ENCODE data around the gene PPP1R13B.
A peak's percentile ranks its signal among the peaks of the same experiment; 100 is the strongest.
"Not testable (repeated sequence)": the region's sequence is repeated elsewhere in the genome, so short reads cannot be mapped to it uniquely, and the experiment has no call there.

The PPP1R13B gene

DNA sequence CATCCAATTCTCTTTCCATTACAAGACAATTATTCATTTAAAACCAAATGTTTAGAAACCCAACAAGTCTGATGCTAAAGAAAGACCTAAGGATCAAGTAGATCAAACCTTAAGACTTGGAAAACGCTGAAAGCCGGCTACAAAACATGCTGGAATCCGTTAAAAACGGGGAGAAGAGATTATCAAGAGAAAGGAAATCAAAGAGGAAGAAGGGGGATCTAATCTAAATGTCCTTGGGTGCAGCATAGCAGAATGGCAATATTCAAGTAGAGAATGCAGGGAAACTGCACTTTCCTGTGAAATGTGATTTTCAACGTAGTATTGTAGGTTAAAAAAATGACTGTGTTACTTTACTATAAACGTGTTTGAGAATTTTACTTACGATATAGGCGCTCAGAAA lies 1.3 kb downstream of the PPP1R13B start:
- Histone ChIP-seq H3K27me3 (ENCODE audit: low read depth, low read length) (peaks cover 16% of the 10 kb centered on the region), H3K4me3 (ENCODE audit: low read length) (peak overlapping the region; percentile 99), H3K9me3 (ENCODE audit: insufficient read depth, low read length) (no peaks in the 10 kb centered on the region), H3K4me2 (ENCODE audit: low read length) (peak overlapping the region; percentile 100), H3K79me2 (ENCODE audit: low read length) (peaks cover 5% of the 10 kb centered on the region; the same call in 1 of the 2 replicates), H3K9ac (ENCODE audit: low read length) (peak overlapping the region; percentile 74; the same call in 1 of the 2 replicates), H3K36me3 (replicated peaks; ENCODE audit: low read depth, low read length) (no peaks in the 10 kb centered on the region), H4K20me1 (ENCODE audit: insufficient read depth, low read length) (no peaks in the 10 kb centered on the region), H3K27ac (ENCODE audit: low read length) (no peak overlapping the region), H3K4me1 (ENCODE audit: low read length) (peaks cover 11% of the 10 kb centered on the region), H2AFZ (ENCODE audit: low read depth, low read length) (no peak overlapping the region)
- TF ChIP-seq EZH2phosphoT487 (IDR thresholded peaks at IDR 0.05; ENCODE audit: low read depth): no peak
- TF ChIP-seq, protein P1, sequence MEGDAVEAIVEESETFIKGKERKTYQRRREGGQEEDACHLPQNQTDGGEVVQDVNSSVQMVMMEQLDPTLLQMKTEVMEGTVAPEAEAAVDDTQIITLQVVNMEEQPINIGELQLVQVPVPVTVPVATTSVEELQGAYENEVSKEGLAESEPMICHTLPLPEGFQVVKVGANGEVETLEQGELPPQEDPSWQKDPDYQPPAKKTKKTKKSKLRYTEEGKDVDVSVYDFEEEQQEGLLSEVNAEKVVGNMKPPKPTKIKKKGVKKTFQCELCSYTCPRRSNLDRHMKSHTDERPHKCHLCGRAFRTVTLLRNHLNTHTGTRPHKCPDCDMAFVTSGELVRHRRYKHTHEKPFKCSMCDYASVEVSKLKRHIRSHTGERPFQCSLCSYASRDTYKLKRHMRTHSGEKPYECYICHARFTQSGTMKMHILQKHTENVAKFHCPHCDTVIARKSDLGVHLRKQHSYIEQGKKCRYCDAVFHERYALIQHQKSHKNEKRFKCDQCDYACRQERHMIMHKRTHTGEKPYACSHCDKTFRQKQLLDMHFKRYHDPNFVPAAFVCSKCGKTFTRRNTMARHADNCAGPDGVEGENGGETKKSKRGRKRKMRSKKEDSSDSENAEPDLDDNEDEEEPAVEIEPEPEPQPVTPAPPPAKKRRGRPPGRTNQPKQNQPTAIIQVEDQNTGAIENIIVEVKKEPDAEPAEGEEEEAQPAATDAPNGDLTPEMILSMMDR (IDR thresholded peaks at IDR 0.05; ENCODE audit: low read depth, low read length): no peak

DNA sequence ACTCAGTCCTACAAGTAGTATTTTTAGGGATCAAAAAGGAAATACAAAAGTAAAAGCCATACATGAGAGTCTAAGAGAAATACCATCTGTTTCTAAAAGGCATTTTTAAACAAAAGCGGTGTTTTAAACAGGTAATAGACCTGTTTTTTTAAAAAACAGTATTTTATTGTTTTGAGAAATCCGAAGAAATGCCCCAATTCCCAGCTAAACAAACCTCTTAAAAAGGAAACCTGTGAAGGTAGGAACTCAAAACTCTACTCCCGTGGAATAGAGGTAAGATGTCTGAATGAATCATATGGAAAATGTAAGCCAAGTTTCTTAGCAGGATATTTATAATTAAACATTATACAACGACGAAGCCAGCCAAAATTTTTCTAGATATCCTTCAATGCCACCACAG lies 2.0 kb downstream of the PPP1R13B start:
- Histone ChIP-seq H3K4me1 (ENCODE audit: low read length) (peaks cover 11% of the 10 kb centered on the region), H3K36me3 (replicated peaks; ENCODE audit: low read depth, low read length) (no peaks in the 10 kb centered on the region), H2AFZ (ENCODE audit: low read depth, low read length) (no peak overlapping the region), H3K27me3 (ENCODE audit: low read depth, low read length) (peaks cover 16% of the 10 kb centered on the region), H3K79me2 (ENCODE audit: low read length) (peaks cover 5% of the 10 kb centered on the region; the same call in 1 of the 2 replicates), H3K4me3 (ENCODE audit: low read length) (no peak overlapping the region), H3K4me2 (ENCODE audit: low read length) (no peak overlapping the region), H3K9ac (ENCODE audit: low read length) (no peak overlapping the region), H4K20me1 (ENCODE audit: insufficient read depth, low read length) (no peaks in the 10 kb centered on the region), H3K9me3 (ENCODE audit: insufficient read depth, low read length) (no peaks in the 10 kb centered on the region), H3K27ac (ENCODE audit: low read length) (no peak overlapping the region)
- TF ChIP-seq, protein P1 (IDR thresholded peaks at IDR 0.05; ENCODE audit: low read depth, low read length): no peak
- no peak for TF ChIP-seq EZH2phosphoT487 (IDR thresholded peaks at IDR 0.05; ENCODE audit: low read depth)

DNA sequence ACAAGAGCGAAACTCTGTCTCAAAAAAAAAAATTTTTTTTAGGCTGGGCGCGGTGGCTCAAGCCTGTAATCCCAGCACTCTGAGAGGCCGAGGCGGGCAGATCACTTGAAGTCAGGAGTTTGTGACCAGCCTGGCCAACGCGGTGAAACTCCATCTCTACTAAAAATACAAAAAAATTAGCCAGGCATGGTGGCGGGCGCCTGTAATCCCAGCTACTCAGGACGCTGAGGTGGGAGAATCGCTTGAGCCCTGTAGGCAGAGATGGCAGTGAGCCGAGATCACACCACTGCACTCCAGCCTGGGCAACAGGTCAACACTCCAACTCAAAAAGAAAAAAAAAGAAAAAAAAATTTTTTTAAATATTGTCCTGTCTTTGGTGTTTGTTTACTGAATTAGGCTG lies 6.1 kb downstream of the PPP1R13B start:
- H3K4me3 ChIP-seq (ENCODE audit: low read length); H3K27me3 ChIP-seq (ENCODE audit: low read depth, low read length); H4K20me1 ChIP-seq (ENCODE audit: insufficient read depth, low read length); H3K36me3 ChIP-seq (replicated peaks; ENCODE audit: low read depth, low read length); H2AFZ ChIP-seq (ENCODE audit: low read depth, low read length); H3K9ac ChIP-seq (ENCODE audit: low read length); H3K4me2 ChIP-seq (ENCODE audit: low read length); H3K9me3 ChIP-seq (ENCODE audit: insufficient read depth, low read length); H3K27ac ChIP-seq (ENCODE audit: low read length); H3K4me1 ChIP-seq (ENCODE audit: low read length); H3K79me2 ChIP-seq (ENCODE audit: low read length): not testable (repeated sequence)

DNA sequence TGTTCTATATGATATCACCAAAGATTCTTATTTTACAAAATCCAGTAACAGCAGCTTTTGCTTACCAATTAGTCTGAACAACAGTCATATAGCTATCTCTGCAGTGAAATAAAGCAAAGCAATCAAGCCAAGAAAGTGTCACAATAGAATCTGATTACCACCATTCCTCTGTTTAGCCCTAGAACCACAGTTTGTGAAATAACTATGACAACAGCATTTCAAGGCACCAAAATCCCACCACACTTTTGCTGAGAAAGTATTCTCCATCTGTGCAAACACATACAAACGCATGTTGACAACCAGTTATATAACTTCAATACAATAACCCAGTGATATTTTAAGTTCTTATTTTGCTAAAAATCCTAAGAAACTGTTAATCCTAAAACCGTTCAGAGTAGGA lies 7.4 kb downstream of the PPP1R13B start:
- TF ChIP-seq EZH2phosphoT487 (IDR thresholded peaks at IDR 0.05; ENCODE audit: low read depth): no peak
- TF ChIP-seq, protein P1 (IDR thresholded peaks at IDR 0.05; ENCODE audit: low read depth, low read length): no peak
- Histone ChIP-seq H3K4me1 (ENCODE audit: low read length) (no peaks in the 10 kb centered on the region), H3K27ac (ENCODE audit: low read length) (no peak overlapping the region), H3K27me3 (ENCODE audit: low read depth, low read length) (no peaks in the 10 kb centered on the region), H3K36me3 (replicated peaks; ENCODE audit: low read depth, low read length) (no peaks in the 10 kb centered on the region), H3K4me3 (ENCODE audit: low read length) (no peak overlapping the region), H3K9me3 (ENCODE audit: insufficient read depth, low read length) (no peaks in the 10 kb centered on the region), H2AFZ (ENCODE audit: low read depth, low read length) (no peak overlapping the region), H4K20me1 (ENCODE audit: insufficient read depth, low read length) (no peaks in the 10 kb centered on the region), H3K4me2 (ENCODE audit: low read length) (no peak overlapping the region), H3K79me2 (ENCODE audit: low read length) (no peaks in the 10 kb centered on the region), H3K9ac (ENCODE audit: low read length) (no peak overlapping the region)

DNA sequence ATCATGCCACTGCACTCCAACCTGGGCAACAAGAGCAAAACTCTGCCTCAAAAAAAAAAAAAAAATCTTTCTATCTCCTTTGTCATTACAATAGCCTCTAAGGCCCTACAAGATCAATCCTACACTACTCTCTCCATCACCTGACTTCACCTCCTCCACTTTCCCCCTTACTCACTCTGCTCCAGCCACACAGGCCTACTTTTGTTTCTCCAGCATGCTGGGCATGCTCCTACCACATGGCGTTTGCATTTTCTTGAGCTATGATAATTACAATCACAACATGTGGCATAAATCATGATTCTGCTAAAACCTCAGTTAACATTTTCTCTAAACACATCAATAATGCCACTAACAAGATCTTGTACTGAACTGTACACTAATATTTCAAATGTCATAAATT lies 7.8 kb downstream of the PPP1R13B start:
- H3K79me2 ChIP-seq (ENCODE audit: low read length): no peaks in the 10 kb centered on the region
- no peak overlapping the region for H3K4me2 ChIP-seq (ENCODE audit: low read length)
- H3K4me3 ChIP-seq (ENCODE audit: low read length): no peak overlapping the region
- no peaks in the 10 kb centered on the region for H3K4me1 ChIP-seq (ENCODE audit: low read length)
- no peaks in the 10 kb centered on the region for H3K36me3 ChIP-seq (replicated peaks; ENCODE audit: low read depth, low read length)
- TF ChIP-seq EZH2phosphoT487 (IDR thresholded peaks at IDR 0.05; ENCODE audit: low read depth): no peak
- TF ChIP-seq, protein P1 (IDR thresholded peaks at IDR 0.05; ENCODE audit: low read depth, low read length): no peak
- H3K27ac ChIP-seq (ENCODE audit: low read length): no peak overlapping the region
- no peaks in the 10 kb centered on the region for H3K9me3 ChIP-seq (ENCODE audit: insufficient read depth, low read length)
- no peak overlapping the region for H3K9ac ChIP-seq (ENCODE audit: low read length)
- H4K20me1 ChIP-seq (ENCODE audit: insufficient read depth, low read length): no peaks in the 10 kb centered on the region
- no peak overlapping the region for H2AFZ ChIP-seq (ENCODE audit: low read depth, low read length)
- no peaks in the 10 kb centered on the region for H3K27me3 ChIP-seq (ENCODE audit: low read depth, low read length)

Measured in OCI-LY3 (cell line).